Cardiac muscle cell (in vitro differentiated cells and primary cell): Measurements from ENCODE around the gene CTIF. TPM values are rescaled to one million over a fixed set of nuclear protein-coding genes. Genes with fewer than 3 reads are reported as not detected.

ENCODE experiments used
- DNase-seq, 2 donors: peaks; one replicate each; pipeline versions ENCODE4 v3.0.0 to v3.0.0-alpha.2; 2010 to 2017; ENCODE audit warnings: low read depth in 1 of 2, low spot score in 1 of 2
- H3K27ac ChIP-seq: fragments of 200-600 bp; sonication (generic); 2 replicates; pipeline ENCODE4 v1.5.1; 2016
- H3K27me3 ChIP-seq: fragments of 200-600 bp; sonication (generic); 2 replicates; pipeline ENCODE4 v1.6.0; 2016; ENCODE audit warnings: control low read depth
- H3K36me3 ChIP-seq: fragments of 200-600 bp; sonication (generic); 2 replicates; pipeline ENCODE4 v1.5.1; 2016; ENCODE audit warnings: control low read depth
- H3K4me1 ChIP-seq: fragments of 200-600 bp; sonication (generic); 2 replicates; pipeline ENCODE4 v1.8.1; 2017; ENCODE audit warnings: low read depth, mild to moderate bottlenecking, mixed run types
- H3K4me3 ChIP-seq: fragments of 200-600 bp; sonication (generic); 2 replicates; pipeline ENCODE4 v1.5.1; 2016; ENCODE audit warnings: mild to moderate bottlenecking
- H3K9me3 ChIP-seq: fragments of 200-600 bp; sonication (generic); 2 replicates; pipeline ENCODE4 v1.5.1; 2017; ENCODE audit warnings: low read depth, mild to moderate bottlenecking, control low read depth
- polyA plus RNA-seq: library from polyadenylated mRNA; unstranded; fragments of >200 nt; fragmentation: Nextera tagmentation; extraction: Ambion mirVana; gene quantifications from 2 replicates; pipeline ENCODE4 v1.2.1, GENCODE V29; 2016
- total RNA-seq: library from RNA; depleted of rRNA; stranded (reverse); fragments of >200 nt; gene quantifications from 2 replicates; pipeline ENCODE4 v1.2.3, GENCODE V29; 2016
- TF ChIP-seq, protein P1 (sequence below): IDR thresholded peaks from 2 replicates; pipeline ENCODE4 v1.5.1; 2012; ENCODE audit warnings: low read depth, mild to moderate bottlenecking, low read length

The CTIF gene
- total and polyA plus RNA-seq, 2 experiments from 2014 or later, result 16.5 to 22.0 TPM

DNA sequence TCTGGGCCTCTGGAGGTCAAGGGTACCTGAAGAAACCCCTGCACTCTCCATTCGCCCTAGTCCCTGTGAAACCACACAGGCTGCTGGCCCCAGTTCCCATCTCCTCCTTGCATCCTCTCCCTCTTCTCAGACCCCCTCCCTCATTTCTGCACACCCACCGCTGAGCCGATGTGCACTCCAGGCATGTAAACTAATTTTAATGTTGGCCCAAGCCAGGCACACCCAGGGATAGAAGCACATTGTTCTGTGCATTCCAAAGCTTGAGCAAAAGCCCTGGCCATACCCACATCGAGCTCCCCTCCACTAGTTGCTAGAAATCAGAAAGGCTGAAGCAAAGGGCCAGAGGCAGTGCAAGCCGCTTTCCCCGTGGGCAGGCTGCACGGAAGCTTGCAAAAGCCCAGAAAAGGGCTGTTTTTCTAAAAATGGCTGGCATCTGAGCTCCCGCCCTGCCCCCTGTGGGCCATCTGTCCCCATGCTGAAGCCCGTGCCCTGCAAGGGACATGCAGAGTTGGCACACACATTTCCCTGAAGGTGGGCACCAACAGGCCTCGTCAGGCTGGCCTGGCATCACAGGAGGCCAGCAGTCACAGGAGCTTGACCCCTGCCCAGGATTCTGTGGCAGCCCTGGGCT, 230.3 kb downstream of the CTIF start:
- Histone ChIP-seq H3K27me3 (no peaks in the 10 kb centered on the region), H3K4me3 (no peak overlapping the region), H3K4me1 (peaks cover 21% of the 10 kb centered on the region), H3K36me3 (no peaks in the 10 kb centered on the region), H3K9me3 (no peaks in the 10 kb centered on the region), H3K27ac (no peak overlapping the region)
- TF ChIP-seq, protein P1, sequence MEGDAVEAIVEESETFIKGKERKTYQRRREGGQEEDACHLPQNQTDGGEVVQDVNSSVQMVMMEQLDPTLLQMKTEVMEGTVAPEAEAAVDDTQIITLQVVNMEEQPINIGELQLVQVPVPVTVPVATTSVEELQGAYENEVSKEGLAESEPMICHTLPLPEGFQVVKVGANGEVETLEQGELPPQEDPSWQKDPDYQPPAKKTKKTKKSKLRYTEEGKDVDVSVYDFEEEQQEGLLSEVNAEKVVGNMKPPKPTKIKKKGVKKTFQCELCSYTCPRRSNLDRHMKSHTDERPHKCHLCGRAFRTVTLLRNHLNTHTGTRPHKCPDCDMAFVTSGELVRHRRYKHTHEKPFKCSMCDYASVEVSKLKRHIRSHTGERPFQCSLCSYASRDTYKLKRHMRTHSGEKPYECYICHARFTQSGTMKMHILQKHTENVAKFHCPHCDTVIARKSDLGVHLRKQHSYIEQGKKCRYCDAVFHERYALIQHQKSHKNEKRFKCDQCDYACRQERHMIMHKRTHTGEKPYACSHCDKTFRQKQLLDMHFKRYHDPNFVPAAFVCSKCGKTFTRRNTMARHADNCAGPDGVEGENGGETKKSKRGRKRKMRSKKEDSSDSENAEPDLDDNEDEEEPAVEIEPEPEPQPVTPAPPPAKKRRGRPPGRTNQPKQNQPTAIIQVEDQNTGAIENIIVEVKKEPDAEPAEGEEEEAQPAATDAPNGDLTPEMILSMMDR, result no peak
- no peak for DNase-seq

DNA sequence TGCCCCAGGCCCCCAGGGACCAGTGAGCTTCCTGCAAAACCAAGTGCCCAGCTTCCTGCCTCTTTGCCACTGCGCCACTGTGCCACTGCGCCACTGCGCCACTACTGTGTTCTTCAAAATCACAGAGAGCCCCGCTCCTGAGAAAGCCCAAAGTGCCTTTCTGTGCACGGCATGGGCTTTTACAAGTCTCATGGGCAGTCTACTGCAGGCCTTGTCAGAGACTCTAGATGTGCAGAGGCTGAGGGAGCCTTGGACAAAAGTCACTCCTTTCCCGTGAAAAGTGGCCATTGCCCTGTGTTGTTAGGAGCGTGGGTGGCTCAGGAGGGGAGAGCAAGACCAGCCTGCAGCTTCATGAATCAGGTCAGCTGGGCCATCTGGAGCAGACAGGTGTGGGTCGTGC, 231.4 kb downstream of the CTIF start:
- DNase-seq, result no peak
- Histone ChIP-seq H3K36me3 (no peaks in the 10 kb centered on the region), H3K4me3 (no peak overlapping the region), H3K27me3 (no peaks in the 10 kb centered on the region), H3K9me3 (no peaks in the 10 kb centered on the region), H3K4me1 (peaks cover 27% of the 10 kb centered on the region), H3K27ac (no peak overlapping the region)
- TF ChIP-seq, protein P1, result no peak

DNA sequence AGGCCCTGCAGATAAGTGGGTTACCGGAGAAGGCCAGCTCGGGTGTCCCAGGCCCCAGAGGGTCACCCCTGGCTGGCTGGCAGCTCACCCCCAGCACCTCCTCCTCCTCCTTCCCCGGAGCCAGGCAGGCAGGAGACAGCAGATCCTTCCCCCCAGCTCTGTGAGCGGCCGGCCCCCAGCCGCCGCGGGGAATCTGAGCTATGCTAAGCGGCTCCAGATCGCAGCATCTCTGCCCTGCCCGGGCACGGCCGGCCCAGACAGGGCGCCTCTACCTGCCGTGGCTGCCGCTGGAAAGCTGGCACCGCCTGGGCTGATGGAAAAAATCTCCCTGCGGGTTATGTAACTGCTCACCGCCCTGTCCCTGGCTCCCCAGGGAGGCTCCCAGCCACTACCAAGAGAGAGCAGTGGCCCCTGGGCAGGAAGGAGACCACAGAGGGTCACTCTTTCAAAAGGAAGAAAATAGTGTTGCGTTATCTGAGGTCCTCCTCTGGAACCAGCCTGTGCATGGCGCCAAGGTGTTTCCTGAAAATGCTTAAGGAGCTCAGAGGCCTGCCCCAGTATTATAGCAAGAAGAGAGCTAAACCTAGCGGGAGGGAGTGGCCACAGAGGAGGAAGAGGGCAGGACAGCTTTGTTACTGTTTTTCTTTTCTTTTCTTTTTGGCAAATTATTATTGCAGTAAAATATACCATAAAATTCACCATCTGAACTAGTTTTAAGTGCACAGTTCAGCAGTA, 233.0 kb downstream of the CTIF start:
- H3K4me3 ChIP-seq, result no peak overlapping the region
- H3K9me3 ChIP-seq, result no peaks in the 10 kb centered on the region
- H3K27me3 ChIP-seq, result no peaks in the 10 kb centered on the region
- peaks cover 32% of the 10 kb centered on the region for H3K4me1 ChIP-seq
- no peak for DNase-seq
- TF ChIP-seq, protein P1, result no peak
- no peak overlapping the region for H3K27ac ChIP-seq
- no peaks in the 10 kb centered on the region for H3K36me3 ChIP-seq

DNA sequence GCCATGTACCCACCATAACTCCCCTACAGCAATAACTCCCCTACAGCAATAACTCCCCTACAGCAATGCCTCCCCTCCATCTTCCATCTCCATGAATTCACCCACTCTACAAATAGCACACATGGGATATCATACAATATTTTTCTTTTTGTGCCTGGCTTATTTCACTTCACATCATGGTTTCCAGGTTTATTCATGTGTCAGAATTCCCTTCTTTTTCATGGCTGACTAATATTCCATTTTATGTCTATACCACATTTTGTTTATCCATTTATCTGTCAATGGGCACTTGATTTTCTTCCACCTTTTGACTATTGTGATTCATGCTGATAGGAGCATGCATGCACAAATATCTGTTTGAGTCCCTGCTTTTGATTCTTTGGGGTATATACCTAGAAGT, 233.6 kb downstream of the CTIF start:
- TF ChIP-seq, protein P1, result no peak
- peaks cover 34% of the 10 kb centered on the region for H3K4me1 ChIP-seq

DNA sequence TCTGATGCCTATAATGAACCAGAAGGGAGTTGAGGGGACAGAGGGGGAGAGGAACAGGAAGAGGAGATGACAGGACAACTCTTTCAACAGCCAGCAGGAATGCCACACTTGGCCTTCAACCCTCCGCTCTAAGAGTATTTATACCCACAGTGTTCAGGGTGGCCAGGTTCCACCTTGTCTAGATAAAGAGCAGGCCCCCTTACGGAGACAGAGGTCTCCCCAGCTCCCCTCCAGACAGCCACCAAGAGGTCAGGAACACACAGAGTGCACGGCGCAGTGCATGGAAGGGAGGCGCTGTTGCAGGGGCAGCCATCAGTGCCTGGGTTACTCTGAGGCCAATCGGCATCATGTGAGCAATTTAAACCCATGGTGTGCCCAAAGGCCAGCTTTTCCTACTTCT, 235.0 kb downstream of the CTIF start:
- H3K4me1 ChIP-seq, result peaks cover 43% of the 10 kb centered on the region
- no peaks in the 10 kb centered on the region for H3K27me3 ChIP-seq
- TF ChIP-seq, protein P1, result no peak

More for the DNA sequence above, 233.6 kb downstream of the CTIF start:
- no peak for DNase-seq
- no peak overlapping the region for H3K27ac ChIP-seq
- H3K36me3 ChIP-seq, result no peaks in the 10 kb centered on the region
- H3K9me3 ChIP-seq, result no peaks in the 10 kb centered on the region
- no peaks in the 10 kb centered on the region for H3K27me3 ChIP-seq
- H3K4me3 ChIP-seq, result no peak overlapping the region

More for the DNA sequence above, 235.0 kb downstream of the CTIF start:
- Histone ChIP-seq H3K9me3 (no peaks in the 10 kb centered on the region), H3K27ac (peak overlapping the region; percentile 68), H3K36me3 (no peaks in the 10 kb centered on the region), H3K4me3 (no peak overlapping the region)
- peak in 1 of 2 donors; percentile 62 for DNase-seq
